Cardiac fibroblast (primary cell): ENCODE data around the gene RNF186.

Experiments used
- DNase-seq, 2 donors: peaks; one replicate each; pipeline versions ENCODE4 v3.0.0 to v3.0.0-alpha.2; 2010; ENCODE audit warnings: low read depth in 2 of 2
- H3K4me3 ChIP-seq, 2 donors: replicated peaks in 1 of 2; 1 replicate in 1 of 2; 2 replicates in 1 of 2; pipeline ENCODE4 v1.5.1; 2011; ENCODE audit warnings: low read depth in 2 of 2, low read length in 2 of 2, mild to moderate bottlenecking in 2 of 2, moderate library complexity in 1 of 2
- TF ChIP-seq, protein P1 (sequence below): IDR thresholded peaks from one replicate; pipeline ENCODE4 v1.5.1; 2011; ENCODE audit warnings: low read depth, mild to moderate bottlenecking, low read length, inconsistent platforms

The RNF186 gene

GRCh38 chr1:19764848-19765247, 50.2 kb downstream of the RNF186 start:
- H3K4me3 ChIP-seq = no peak overlapping the region
- TF ChIP-seq, protein P1, sequence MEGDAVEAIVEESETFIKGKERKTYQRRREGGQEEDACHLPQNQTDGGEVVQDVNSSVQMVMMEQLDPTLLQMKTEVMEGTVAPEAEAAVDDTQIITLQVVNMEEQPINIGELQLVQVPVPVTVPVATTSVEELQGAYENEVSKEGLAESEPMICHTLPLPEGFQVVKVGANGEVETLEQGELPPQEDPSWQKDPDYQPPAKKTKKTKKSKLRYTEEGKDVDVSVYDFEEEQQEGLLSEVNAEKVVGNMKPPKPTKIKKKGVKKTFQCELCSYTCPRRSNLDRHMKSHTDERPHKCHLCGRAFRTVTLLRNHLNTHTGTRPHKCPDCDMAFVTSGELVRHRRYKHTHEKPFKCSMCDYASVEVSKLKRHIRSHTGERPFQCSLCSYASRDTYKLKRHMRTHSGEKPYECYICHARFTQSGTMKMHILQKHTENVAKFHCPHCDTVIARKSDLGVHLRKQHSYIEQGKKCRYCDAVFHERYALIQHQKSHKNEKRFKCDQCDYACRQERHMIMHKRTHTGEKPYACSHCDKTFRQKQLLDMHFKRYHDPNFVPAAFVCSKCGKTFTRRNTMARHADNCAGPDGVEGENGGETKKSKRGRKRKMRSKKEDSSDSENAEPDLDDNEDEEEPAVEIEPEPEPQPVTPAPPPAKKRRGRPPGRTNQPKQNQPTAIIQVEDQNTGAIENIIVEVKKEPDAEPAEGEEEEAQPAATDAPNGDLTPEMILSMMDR = no peak
- peak; percentile 39 to 88 for DNase-seq
